ENCODE measurements around the gene CCDC148. TPM values are rescaled to one million over a fixed set of nuclear protein-coding genes. Genes with fewer than 3 reads are reported as not detected.

Gene CCDC148
- total and polyA plus RNA-seq, 5 experiments from 2014 or later = not detected

DNA sequence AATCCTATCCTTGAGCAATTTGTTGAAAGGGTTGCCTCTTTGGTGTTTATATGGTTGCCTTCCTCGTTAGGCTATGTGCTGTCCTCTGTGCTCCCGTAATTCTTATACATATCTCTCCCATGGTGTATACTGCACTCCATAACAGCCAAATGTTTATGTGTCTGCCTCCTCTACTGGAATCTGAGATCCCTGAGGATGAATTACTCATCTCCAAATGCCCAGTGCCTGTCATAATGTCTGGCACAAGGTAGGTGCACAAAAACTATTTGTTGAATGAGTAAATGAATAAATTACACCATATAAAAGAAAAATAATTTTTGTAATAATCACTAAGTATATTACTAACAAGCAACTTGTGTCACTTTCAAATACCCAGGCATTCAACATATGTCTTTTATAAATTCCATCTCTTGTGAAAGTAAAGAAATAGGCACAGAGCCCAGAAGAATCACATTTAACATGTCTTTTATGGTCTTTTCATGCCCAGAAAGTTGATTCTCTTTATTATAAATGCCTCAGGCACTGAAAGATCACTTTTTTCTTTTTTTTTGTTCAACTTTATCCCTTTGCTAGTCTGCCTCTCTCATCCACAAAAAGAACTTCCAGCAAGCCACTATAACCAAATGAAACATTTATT lies 164.9 kb downstream of the CCDC148 start:
- no peak overlapping the region for H3K4me3 Mint-ChIP-seq
- peaks cover 0 to 20% (median 5%) of the 10 kb centered on the region in 5 donors for H3K27me3 Mint-ChIP-seq
- ATAC-seq (no peak), DNase-seq (no peak)
- POLR2A ChIA-PET = no interaction called here
- H3K4me1 Mint-ChIP-seq = no peaks in the 10 kb centered on the region
- no peak overlapping the region for H3K27ac Mint-ChIP-seq
- peaks cover 0 to 13% (median 3%) of the 10 kb centered on the region in 9 donors for H3K9me3 Mint-ChIP-seq
- no peaks in the 10 kb centered on the region for H3K36me3 Mint-ChIP-seq

DNA sequence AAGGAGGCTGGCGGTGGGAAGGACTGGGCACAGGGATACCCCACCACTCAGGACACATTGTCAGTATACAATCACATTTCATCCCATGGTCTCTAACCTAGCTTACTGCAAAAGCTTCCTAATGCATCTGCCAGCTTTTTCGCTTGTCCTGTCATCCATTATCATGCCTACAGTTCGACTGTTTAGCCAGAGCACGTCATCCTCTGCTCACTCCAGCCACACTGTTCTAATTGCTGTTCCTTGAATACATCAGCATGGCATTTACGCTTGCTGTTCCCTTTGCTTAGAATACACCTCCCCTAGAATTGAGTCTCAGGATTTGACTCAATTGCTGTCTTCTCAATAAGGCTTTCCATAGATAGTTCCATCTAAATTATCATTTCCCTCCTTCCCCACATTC lies 166.3 kb downstream of the CCDC148 start:
- Mint-ChIP-seq H3K27ac (no peak overlapping the region), H3K36me3 (no peaks in the 10 kb centered on the region), H3K4me3 (no peak overlapping the region), H3K4me1 (no peaks in the 10 kb centered on the region), H3K27me3 (peaks cover 0 to 21% (median 5%) of the 10 kb centered on the region in 5 donors), H3K9me3 (peaks cover 0 to 18% (median 5%) of the 10 kb centered on the region in 9 donors)
- POLR2A ChIA-PET = no interaction called here
- DNase-seq = no peak
- no peak for ATAC-seq

DNA sequence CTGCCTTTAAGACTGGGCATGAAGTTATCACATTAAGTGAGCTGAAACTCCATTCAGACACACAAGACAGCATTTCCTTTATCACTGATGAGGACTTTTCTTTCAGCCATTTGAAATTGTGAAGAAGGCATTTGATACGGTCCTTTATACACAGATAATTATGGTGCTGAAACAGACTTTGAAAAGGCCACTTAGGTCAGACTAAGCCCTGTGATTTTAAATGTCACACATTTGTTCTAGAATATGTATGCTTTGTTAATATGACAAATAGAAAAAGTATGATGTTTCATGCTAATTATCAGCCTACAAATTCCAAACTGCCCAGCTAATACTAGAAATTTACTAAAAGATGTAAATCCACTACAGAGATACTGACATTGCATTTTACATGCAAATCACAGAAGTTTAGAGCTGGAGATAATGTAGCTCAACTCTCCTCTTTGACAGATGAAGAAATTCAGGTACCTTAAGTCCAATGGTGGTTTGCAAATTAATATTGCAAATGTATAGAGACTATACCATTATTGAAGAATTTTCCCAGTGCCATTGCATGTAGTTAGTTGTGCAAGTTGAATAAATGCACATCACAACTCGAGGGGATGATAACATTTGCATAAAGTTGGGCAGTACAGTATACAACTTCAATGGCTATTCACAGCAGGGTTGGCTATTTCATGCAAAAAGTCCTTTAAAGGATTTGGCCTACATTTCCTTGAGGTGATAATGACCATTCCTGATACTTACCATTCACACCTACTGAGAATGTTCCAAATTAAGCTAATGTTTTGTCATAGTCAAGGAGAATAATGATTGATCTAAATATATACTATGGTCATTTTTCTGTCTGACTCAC lies 179.7 kb downstream of the CCDC148 start:
- ATAC-seq (no peak), DNase-seq (no peak)
- Mint-ChIP-seq H3K27me3 (peaks cover under 1 to 14% (median 4%) of the 10 kb centered on the region in 5 donors), H3K27ac (no peak overlapping the region), H3K36me3 (no peaks in the 10 kb centered on the region), H3K4me1 (no peaks in the 10 kb centered on the region), H3K9me3 (peaks cover 0 to 13% (median 0%) of the 10 kb centered on the region in 9 donors), H3K4me3 (no peak overlapping the region)
- POLR2A ChIA-PET = no interaction called here

DNA sequence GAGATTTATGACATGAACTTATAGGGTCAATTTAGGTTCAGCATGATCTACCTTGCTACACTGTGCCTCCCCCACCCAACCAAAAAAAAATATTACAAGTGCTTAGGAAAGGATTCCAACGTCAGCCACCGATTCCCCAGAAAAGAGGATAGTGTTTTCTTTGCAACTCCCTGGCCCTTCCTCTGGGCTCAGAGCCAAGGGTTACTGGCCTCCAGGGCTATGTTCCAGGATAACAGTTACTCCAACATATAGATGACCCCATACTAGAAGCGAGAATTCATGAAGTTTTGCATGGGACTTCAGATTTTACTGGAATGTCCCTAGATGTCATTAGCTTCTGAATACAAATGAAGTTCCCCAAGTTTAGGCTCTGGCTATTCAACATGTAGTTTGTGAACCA lies 182.8 kb downstream of the CCDC148 start:
- Mint-ChIP-seq H3K4me1 (no peaks in the 10 kb centered on the region), H3K36me3 (no peaks in the 10 kb centered on the region), H3K9me3 (peaks cover 0 to 10% (median 0%) of the 10 kb centered on the region in 9 donors), H3K27me3 (peaks cover 3 to 21% (median 6%) of the 10 kb centered on the region in 5 donors), H3K4me3 (no peak overlapping the region), H3K27ac (no peak overlapping the region)
- POLR2A ChIA-PET = no interaction called here
- DNase-seq (no peak), ATAC-seq (no peak)

DNA sequence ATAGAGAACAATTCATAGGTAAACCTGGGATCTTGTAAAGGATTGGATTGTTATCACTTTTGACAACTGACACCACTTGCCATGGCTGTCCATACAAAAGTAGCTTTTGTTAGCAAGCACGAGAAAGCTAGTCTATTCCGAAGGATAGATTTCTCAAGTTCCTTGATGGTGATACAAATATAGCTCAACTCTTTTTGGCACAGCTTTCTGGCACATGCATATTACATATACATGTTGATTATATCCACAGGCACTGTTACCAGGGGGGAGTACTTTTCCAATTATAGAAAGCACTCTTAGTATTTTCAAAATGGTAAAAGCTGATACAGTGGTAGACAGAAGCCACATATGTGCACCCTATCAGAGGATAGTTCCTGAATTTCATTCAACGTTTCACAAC lies 186.0 kb downstream of the CCDC148 start:
- H3K4me1 Mint-ChIP-seq = no peaks in the 10 kb centered on the region
- ATAC-seq = no peak
- no peak for DNase-seq
- H3K27me3 Mint-ChIP-seq = peaks cover 4 to 25% (median 6%) of the 10 kb centered on the region in 5 donors
- H3K27ac Mint-ChIP-seq = no peak overlapping the region
- POLR2A ChIA-PET = no interaction called here
- H3K36me3 Mint-ChIP-seq = no peaks in the 10 kb centered on the region
- no peak overlapping the region for H3K4me3 Mint-ChIP-seq
- H3K9me3 Mint-ChIP-seq = peaks cover 0 to 12% (median 0%) of the 10 kb centered on the region in 9 donors

DNA sequence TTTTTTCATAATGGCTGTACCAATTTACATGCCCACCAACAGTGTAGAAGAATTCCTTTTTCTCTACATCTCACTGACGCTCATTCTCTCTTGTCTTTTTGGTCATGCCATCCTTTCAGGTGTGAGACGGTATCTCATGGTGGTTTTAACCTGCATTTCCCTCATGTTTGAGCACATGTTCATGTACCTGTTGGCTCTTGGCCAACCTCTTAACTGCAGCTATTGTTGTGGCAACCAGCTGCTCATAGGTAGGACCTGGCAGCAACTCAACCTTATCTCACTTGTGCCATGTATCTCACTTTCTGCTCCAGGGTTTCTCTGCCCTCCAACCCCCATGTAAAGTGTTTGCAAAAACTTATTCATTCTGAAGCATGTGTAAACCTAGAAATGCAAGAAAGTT lies 187.4 kb downstream of the CCDC148 start:
- H3K9me3 Mint-ChIP-seq = peaks cover 0 to 12% (median 0%) of the 10 kb centered on the region in 9 donors
- POLR2A ChIA-PET = no interaction called here
- no peaks in the 10 kb centered on the region for H3K4me1 Mint-ChIP-seq
- ATAC-seq = no peak
- no peak overlapping the region for H3K27ac Mint-ChIP-seq
- no peak for DNase-seq
- H3K4me3 Mint-ChIP-seq = no peak overlapping the region
- no peaks in the 10 kb centered on the region for H3K36me3 Mint-ChIP-seq
- peaks cover 4 to 26% (median 6%) of the 10 kb centered on the region in 5 donors for H3K27me3 Mint-ChIP-seq

DNA sequence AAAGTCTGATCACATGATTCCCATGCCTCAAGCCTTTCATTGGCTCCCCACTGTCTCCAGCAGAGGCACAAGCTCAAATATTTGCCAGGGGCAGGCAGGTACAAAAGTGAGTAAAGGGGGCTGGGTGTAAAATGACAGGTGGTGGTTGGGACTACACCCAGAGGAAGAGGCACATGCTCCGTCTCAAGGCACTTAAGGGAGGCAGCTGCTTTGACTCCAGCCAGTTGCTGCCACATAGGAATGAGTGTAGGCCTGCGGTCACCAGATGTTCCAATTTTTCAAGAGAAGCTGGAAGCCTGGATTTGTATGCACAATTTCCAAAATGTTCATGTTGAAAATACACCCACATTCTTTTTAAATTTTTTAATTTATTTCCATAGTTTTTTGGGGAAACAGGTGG lies 190.4 kb downstream of the CCDC148 start:
- H3K27ac Mint-ChIP-seq = no peak overlapping the region
- no peaks in the 10 kb centered on the region for H3K36me3 Mint-ChIP-seq
- H3K27me3 Mint-ChIP-seq = peaks cover 0 to 14% (median 4%) of the 10 kb centered on the region in 5 donors
- no peak for DNase-seq
- peaks cover 0 to 23% (median 0%) of the 10 kb centered on the region in 9 donors for H3K9me3 Mint-ChIP-seq
- no peaks in the 10 kb centered on the region for H3K4me1 Mint-ChIP-seq
- H3K4me3 Mint-ChIP-seq = no peak overlapping the region
- POLR2A ChIA-PET = no interaction called here
- no peak for ATAC-seq

DNA sequence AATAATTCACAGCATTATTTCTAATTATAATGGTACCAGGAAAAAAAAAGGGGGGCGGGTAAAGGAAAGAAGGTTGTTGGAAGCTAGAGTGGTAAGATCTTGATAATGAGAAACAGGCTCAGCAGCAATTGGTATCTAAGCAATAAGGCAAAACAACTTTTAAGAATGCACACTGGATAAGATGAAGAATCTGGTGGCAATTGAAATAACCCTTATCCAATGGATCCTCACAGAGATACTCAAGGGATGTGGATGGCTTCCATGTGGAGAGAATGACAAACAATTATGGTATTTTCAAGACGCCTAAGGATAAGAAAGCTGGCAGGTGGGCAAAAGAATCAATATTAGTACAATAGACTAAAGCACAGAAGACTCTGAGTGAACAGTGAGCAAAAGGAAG lies 201.3 kb downstream of the CCDC148 start:
- H3K27me3 Mint-ChIP-seq = peaks cover 12 to 43% (median 19%) of the 10 kb centered on the region in 5 donors
- no peak overlapping the region for H3K27ac Mint-ChIP-seq
- H3K9me3 Mint-ChIP-seq = no peaks in the 10 kb centered on the region
- DNase-seq (no peak), ATAC-seq (no peak)
- H3K4me1 Mint-ChIP-seq = no peaks in the 10 kb centered on the region
- H3K4me3 Mint-ChIP-seq = no peak overlapping the region
- POLR2A ChIA-PET = no interaction called here
- H3K36me3 Mint-ChIP-seq = no peaks in the 10 kb centered on the region

DNA sequence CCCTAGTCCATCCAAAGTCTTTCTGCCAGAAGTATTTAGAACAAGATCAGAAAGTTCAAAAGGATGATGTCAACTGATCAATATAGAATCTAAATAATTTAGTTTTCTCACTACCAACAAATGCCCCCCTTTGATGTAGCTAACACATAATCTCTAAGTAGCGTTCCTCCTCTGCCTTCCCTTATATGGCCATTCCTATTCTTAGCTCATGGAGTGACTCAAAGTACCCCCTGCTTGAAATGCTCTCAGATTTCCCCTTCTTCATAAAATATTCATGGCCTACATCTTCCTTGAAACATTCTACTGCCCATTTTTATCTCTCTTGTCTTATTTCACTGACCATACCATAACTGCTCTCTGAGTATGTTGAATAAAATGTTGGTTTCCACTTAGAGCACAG lies 203.4 kb downstream of the CCDC148 start:
- Mint-ChIP-seq H3K4me1 (no peaks in the 10 kb centered on the region), H3K36me3 (no peaks in the 10 kb centered on the region), H3K9me3 (no peaks in the 10 kb centered on the region), H3K27ac (no peak overlapping the region), H3K4me3 (no peak overlapping the region), H3K27me3 (peaks cover 5 to 28% (median 8%) of the 10 kb centered on the region in 5 donors)
- POLR2A ChIA-PET = no interaction called here
- DNase-seq (no peak), ATAC-seq (no peak)

DNA sequence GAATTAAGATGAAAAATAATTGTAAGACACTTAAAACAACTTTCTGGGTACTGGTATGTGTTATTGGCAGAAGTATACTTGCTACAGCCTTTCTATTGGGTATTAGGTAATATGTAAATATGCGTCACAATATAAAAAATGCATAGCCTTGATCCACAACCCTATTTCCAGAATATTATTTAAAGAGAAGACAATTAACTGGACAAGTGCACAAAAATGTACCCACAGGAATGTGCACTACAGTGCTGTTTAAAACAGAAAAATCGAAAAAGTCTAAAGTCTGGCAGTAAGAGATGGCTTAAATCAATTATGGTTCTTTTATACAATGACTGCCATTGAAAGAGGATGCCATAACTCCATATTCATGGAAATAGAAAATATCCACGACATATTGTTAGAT lies 205.2 kb downstream of the CCDC148 start:
- POLR2A ChIA-PET = no interaction called here
- no peaks in the 10 kb centered on the region for H3K4me1 Mint-ChIP-seq
- no peaks in the 10 kb centered on the region for H3K9me3 Mint-ChIP-seq
- no peak for DNase-seq
- peaks cover 5 to 28% (median 8%) of the 10 kb centered on the region in 5 donors for H3K27me3 Mint-ChIP-seq
- H3K27ac Mint-ChIP-seq = no peak overlapping the region
- no peak for ATAC-seq
- no peaks in the 10 kb centered on the region for H3K36me3 Mint-ChIP-seq
- no peak overlapping the region for H3K4me3 Mint-ChIP-seq

DNA sequence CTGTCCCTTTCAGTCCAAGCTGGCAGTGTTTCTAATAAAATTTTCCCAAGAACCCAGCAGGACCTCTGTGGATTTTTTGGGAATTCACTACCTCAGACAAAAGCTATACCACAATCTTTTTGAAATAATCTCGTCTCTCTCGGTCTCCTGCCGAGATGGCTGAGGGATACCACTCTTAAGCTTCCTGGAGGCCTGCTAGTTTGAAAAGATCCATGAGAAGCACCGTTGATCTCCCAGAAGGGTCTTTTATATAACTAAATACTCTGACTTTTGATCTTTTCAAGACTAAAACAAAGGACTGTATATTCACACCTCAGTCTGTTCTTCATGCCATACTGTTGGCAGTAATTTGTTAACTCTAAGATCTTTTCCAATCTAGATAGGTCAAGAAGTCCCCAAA lies 213.2 kb downstream of the CCDC148 start:
- no peak overlapping the region for H3K27ac Mint-ChIP-seq
- peaks cover 0 to 4% (median 0%) of the 10 kb centered on the region in 5 donors for H3K27me3 Mint-ChIP-seq
- POLR2A ChIA-PET = no interaction called here
- DNase-seq (no peak), ATAC-seq (no peak)
- H3K4me1 Mint-ChIP-seq = no peaks in the 10 kb centered on the region
- no peak overlapping the region for H3K4me3 Mint-ChIP-seq
- H3K36me3 Mint-ChIP-seq = no peaks in the 10 kb centered on the region
- H3K9me3 Mint-ChIP-seq = no peaks in the 10 kb centered on the region

DNA sequence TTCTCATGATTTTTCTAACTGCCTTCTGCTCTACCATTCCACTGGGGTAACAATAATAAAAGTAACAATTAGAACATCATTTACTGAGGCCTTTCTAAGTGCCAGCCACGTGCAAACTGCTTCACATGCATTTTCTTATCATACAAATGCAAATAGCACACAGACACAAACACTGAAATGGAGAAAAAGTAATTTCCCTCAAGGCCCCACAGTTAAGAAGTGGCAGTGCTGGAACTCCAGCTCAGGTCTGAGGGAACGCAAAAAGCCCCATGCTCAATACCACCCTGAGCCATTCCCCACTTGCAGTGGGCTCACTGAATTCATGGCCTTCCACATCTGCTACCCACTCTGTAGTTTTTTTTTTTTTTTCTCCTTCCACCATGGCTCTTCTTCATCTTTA lies 214.3 kb downstream of the CCDC148 start:
- DNase-seq (no peak), ATAC-seq (no peak)
- Mint-ChIP-seq H3K4me1 (no peaks in the 10 kb centered on the region), H3K4me3 (no peak overlapping the region), H3K27me3 (peaks cover 0 to 4% (median 0%) of the 10 kb centered on the region in 5 donors), H3K36me3 (no peaks in the 10 kb centered on the region), H3K27ac (peak overlapping the region in 1 of 10 donors; percentile 2), H3K9me3 (no peaks in the 10 kb centered on the region)
- POLR2A ChIA-PET = no interaction called here

DNA sequence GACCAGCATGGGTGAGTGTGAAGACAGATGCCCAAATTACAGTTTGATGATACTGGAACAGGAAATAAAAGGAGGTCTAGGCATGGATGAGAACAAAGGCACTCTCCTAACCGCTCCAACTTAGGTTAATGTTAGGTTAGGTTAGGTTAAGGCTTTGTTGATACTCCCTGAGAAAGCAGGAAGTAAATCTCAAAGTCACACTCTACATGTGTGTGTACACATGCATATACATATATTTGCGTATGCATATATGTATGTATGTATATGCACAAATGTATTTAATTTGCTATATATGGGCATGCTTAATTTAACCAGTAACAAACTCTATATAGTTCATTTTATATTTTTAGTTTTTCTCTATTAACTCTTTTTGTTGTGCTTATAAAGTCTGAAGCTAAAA lies 215.6 kb downstream of the CCDC148 start:
- peaks cover 0 to 4% (median 0%) of the 10 kb centered on the region in 5 donors for H3K27me3 Mint-ChIP-seq
- ATAC-seq (no peak), DNase-seq (no peak)
- no peaks in the 10 kb centered on the region for H3K36me3 Mint-ChIP-seq
- H3K27ac Mint-ChIP-seq = no peak overlapping the region
- H3K9me3 Mint-ChIP-seq = no peaks in the 10 kb centered on the region
- H3K4me3 Mint-ChIP-seq = no peak overlapping the region
- POLR2A ChIA-PET = no interaction called here
- H3K4me1 Mint-ChIP-seq = no peaks in the 10 kb centered on the region

All from naive thymus-derived CD8-positive, alpha-beta T cell (primary cell).